Measurements from ENCODE around the gene CD209.

- TF ChIP-seq CTCF (IDR thresholded peaks at IDR 0.05) (no peak), POLR2A (IDR thresholded peaks at IDR 0.05) (no peak)
Measured at GRCh38 chr19:7699003-7699402, 48.3 kb downstream of the CD209 start.
